WTC11 (cell line): ENCODE results near the gene SRSF2. TPM values are rescaled to one million over a fixed set of nuclear protein-coding genes. Genes with fewer than 3 reads are reported as not detected.
"Not testable (repeated sequence)": the region's sequence is repeated elsewhere in the genome, so short reads cannot be mapped to it uniquely, and the experiment has no call there.

Source experiments
- ATAC-seq: fragments of 200-7000 bp; cut with Tn5 transposase; 2 replicates; pipeline ENCODE4 v1.10.0; 2021; ENCODE audit warnings: mild to moderate bottlenecking, moderate library complexity
- CTCF ChIA-PET: fragments of 300-600 bp; sonication (Branson Sonifier 250); formaldehyde crosslinking; loops from one replicate; lab custom pipeline; 2021; ENCODE audit warnings: antibody characterized with exemption; lab: Charles Lee
- POLR2A ChIA-PET: fragments of 350-600 bp; sonication (Branson Sonifier 250); formaldehyde crosslinking; loops from one replicate; lab custom pipeline; 2021; ENCODE audit warnings: antibody characterized with exemption; lab: Charles Lee
- DNase-seq: peaks from one replicate; pipeline ENCODE4 v3.0.0; 2021; ENCODE audit warnings: low spot score
- H3K27ac Mint-ChIP-seq: 2 replicates; pipeline ENCODE4 v1.8.0; 2021; ENCODE audit warnings: mixed read lengths
- H3K27me3 Mint-ChIP-seq: 2 replicates; pipeline ENCODE4 v1.8.0; 2021; ENCODE audit warnings: low read depth, mild to moderate bottlenecking, moderate library complexity, mixed read lengths
- H3K36me3 Mint-ChIP-seq: 2 replicates; pipeline ENCODE4 v1.8.0; 2021; ENCODE audit warnings: mixed read lengths
- H3K4me1 Mint-ChIP-seq: 2 replicates; pipeline ENCODE4 v1.8.0; 2022; ENCODE audit warnings: mixed read lengths
- H3K4me3 Mint-ChIP-seq: 2 replicates; pipeline ENCODE4 v1.8.0; 2021; ENCODE audit warnings: mild to moderate bottlenecking, moderate library complexity, mixed read lengths
- H3K9me3 Mint-ChIP-seq: 2 replicates; pipeline ENCODE4 v1.8.0; 2021; ENCODE audit warnings: mixed read lengths
- CREB1 ChIP-seq: sonication (generic); formaldehyde crosslinking; IDR thresholded peaks from 2 replicates; pipeline ENCODE4 v1.8.0; 2023; ENCODE audit warnings: mild to moderate bottlenecking, missing genetic modification reagents
- CTCF ChIP-seq: fragments of 200-600 bp; IDR thresholded peaks from 2 replicates; pipeline ENCODE4 v1.8.0; 2022; ENCODE audit warnings: antibody characterized with exemption
- FOXK1 ChIP-seq: sonication (generic); formaldehyde crosslinking; IDR thresholded peaks from 2 replicates; pipeline ENCODE4 v1.8.0; 2022; ENCODE audit warnings: mild to moderate bottlenecking, moderate library complexity, missing genetic modification reagents
- JAZF1 ChIP-seq: fragments of 250-450 bp; sonication (Bioruptor Pico); IDR thresholded peaks from 2 replicates; pipeline ENCODE4 v1.9.0; 2021; ENCODE audit warnings: moderate library complexity, mild to moderate bottlenecking, inconsistent platforms
- NFE2L1 ChIP-seq: sonication (generic); formaldehyde crosslinking; IDR thresholded peaks from 2 replicates; pipeline ENCODE4 v1.8.1; 2023; ENCODE audit warnings: missing genetic modification reagents
- NR2C2 ChIP-seq: sonication (generic); formaldehyde crosslinking; IDR thresholded peaks from 2 replicates; pipeline ENCODE4 v1.8.0; 2022; ENCODE audit warnings: mild to moderate bottlenecking, missing genetic modification reagents
- NR3C1 ChIP-seq: sonication (generic); formaldehyde crosslinking; conservative IDR thresholded peaks from 2 replicates; pipeline ENCODE4 v1.8.1; 2023; ENCODE audit warnings: low read depth, mild to moderate bottlenecking, missing genetic modification reagents
- PREB ChIP-seq: sonication (generic); formaldehyde crosslinking; IDR thresholded peaks from 2 replicates; pipeline ENCODE4 v1.8.1; 2022; ENCODE audit warnings: mild to moderate bottlenecking, missing genetic modification reagents, moderate library complexity, borderline replicate concordance
- TEAD4 ChIP-seq: sonication (generic); formaldehyde crosslinking; IDR thresholded peaks from 2 replicates; pipeline ENCODE4 v1.8.0; 2022; ENCODE audit warnings: mild to moderate bottlenecking, missing genetic modification reagents
- ZNF232 ChIP-seq: sonication (generic); formaldehyde crosslinking; IDR thresholded peaks from 2 replicates; pipeline ENCODE4 v1.8.0; 2022; ENCODE audit warnings: mild to moderate bottlenecking, missing genetic modification reagents
- ZNF416 ChIP-seq: fragments of 250-450 bp; sonication (Bioruptor Pico); IDR thresholded peaks from 2 replicates; pipeline ENCODE4 v1.9.0; 2021; ENCODE audit warnings: mild to moderate bottlenecking, inconsistent platforms
- ZNF512 ChIP-seq: sonication (generic); formaldehyde crosslinking; IDR thresholded peaks from 2 replicates; pipeline ENCODE4 v1.8.1; 2022; ENCODE audit warnings: missing genetic modification reagents, borderline replicate concordance
- total RNA-seq: library from RNA; stranded (reverse); gene quantifications from 3 replicates; pipeline ENCODE4 v1.2.3, GENCODE V29; 2021
- TF ChIP-seq, protein P1 (sequence below): sonication (generic); formaldehyde crosslinking; IDR thresholded peaks from 2 replicates; pipeline ENCODE4 v1.8.0; 2022; ENCODE audit warnings: missing genetic modification reagents
- TF ChIP-seq, protein P2 (sequence below): sonication (generic); formaldehyde crosslinking; IDR thresholded peaks from 2 replicates; pipeline ENCODE4 v1.8.1; 2022; ENCODE audit warnings: mild to moderate bottlenecking, moderate library complexity, missing genetic modification reagents

SRSF2 gene
- total RNA-seq, 1 experiment from 2014 or later: 355 TPM

GRCh38 chr17:76747716-76748363 lies 10.7 kb upstream of the SRSF2 start:
- no peak for ATAC-seq
- POLR2A ChIA-PET: no interaction called here
- H3K27ac Mint-ChIP-seq: no peak overlapping the region
- H3K9me3 Mint-ChIP-seq: no peaks in the 10 kb centered on the region
- TF ChIP-seq, protein P1, sequence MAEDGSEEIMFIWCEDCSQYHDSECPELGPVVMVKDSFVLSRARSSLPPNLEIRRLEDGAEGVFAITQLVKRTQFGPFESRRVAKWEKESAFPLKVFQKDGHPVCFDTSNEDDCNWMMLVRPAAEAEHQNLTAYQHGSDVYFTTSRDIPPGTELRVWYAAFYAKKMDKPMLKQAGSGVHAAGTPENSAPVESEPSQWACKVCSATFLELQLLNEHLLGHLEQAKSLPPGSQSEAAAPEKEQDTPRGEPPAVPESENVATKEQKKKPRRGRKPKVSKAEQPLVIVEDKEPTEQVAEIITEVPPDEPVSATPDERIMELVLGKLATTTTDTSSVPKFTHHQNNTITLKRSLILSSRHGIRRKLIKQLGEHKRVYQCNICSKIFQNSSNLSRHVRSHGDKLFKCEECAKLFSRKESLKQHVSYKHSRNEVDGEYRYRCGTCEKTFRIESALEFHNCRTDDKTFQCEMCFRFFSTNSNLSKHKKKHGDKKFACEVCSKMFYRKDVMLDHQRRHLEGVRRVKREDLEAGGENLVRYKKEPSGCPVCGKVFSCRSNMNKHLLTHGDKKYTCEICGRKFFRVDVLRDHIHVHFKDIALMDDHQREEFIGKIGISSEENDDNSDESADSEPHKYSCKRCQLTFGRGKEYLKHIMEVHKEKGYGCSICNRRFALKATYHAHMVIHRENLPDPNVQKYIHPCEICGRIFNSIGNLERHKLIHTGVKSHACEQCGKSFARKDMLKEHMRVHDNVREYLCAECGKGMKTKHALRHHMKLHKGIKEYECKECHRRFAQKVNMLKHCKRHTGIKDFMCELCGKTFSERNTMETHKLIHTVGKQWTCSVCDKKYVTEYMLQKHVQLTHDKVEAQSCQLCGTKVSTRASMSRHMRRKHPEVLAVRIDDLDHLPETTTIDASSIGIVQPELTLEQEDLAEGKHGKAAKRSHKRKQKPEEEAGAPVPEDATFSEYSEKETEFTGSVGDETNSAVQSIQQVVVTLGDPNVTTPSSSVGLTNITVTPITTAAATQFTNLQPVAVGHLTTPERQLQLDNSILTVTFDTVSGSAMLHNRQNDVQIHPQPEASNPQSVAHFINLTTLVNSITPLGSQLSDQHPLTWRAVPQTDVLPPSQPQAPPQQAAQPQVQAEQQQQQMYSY (CRISPR knock-in tag): no peak
- peaks cover 35% of the 10 kb centered on the region for H3K36me3 Mint-ChIP-seq
- no peak for DNase-seq
- H3K27me3 Mint-ChIP-seq: no peaks in the 10 kb centered on the region
- H3K4me1 Mint-ChIP-seq: no peaks in the 10 kb centered on the region
- CTCF ChIA-PET: no interaction called here
- H3K4me3 Mint-ChIP-seq: no peak overlapping the region

DNA sequence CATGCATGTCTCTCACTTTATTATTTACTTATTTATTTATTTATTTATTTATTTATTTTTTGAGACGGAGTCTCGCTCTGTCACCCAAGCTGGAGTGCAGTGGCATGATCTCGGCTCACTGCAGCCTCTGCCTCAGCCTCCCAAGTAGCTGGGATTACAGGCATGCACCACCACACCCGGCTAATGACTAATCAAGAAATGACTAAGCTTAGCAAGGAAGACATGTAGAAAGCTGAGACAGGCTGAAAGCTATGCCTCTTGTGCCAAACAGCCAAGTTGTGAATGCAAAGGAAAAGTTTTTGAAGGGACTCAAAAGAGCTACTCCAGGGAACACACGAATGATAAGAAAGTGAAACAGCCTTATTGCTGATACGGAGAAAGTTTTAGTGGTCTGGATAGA lies 8.7 kb upstream of the SRSF2 start:
- POLR2A ChIA-PET, H3K27me3 Mint-ChIP-seq, H3K9me3 Mint-ChIP-seq, H3K4me1 Mint-ChIP-seq, H3K4me3 Mint-ChIP-seq, H3K27ac Mint-ChIP-seq, ATAC-seq, DNase-seq: not testable (repeated sequence)
- H3K36me3 Mint-ChIP-seq: peaks cover 40% of the 10 kb centered on the region
- CTCF ChIA-PET: interaction anchor here (0.7 kb wide), 1 partner anchor 64 kb away, joined by 3 read pairs; no protein-coding TSS in a partner anchor

- TF ChIP-seq CTCF (no peak), ZNF416 (CRISPR knock-in tag) (no peak), FOXK1 (no peak)
- TF ChIP-seq, all 79 proteins: peak for 0
- Mint-ChIP-seq H3K4me1 (no peaks in the 10 kb centered on the region), H3K9me3 (no peaks in the 10 kb centered on the region), H3K36me3 (peaks cover 41% of the 10 kb centered on the region), H3K27me3 (no peaks in the 10 kb centered on the region), H3K4me3 (no peak overlapping the region), H3K27ac (no peak overlapping the region)
- ChIA-PET POLR2A (interaction anchor here (0.6 kb wide), 1 partner anchor 42 kb away, joined by 8 read pairs; no protein-coding TSS in a partner anchor), CTCF (no interaction called here)
- no peak for ATAC-seq
- no peak for DNase-seq
These were observed 7.6 kb upstream of the SRSF2 start for GRCh38 chr17:76744747-76745146.

- H3K9me3 Mint-ChIP-seq: no peaks in the 10 kb centered on the region
- H3K4me3 Mint-ChIP-seq: no peak overlapping the region
- DNase-seq (no peak), ATAC-seq (no peak)
- peaks cover 41% of the 10 kb centered on the region for H3K36me3 Mint-ChIP-seq
- TF ChIP-seq TEAD4 (CRISPR knock-in tag) (no peak), NR2C2 (CRISPR knock-in tag) (no peak), ZNF232 (no peak), CREB1 (CRISPR knock-in tag) (no peak), ZNF512 (CRISPR knock-in tag) (no peak), PREB (no peak), NR3C1 (CRISPR knock-in tag) (no peak), NFE2L1 (no peak), JAZF1 (CRISPR knock-in tag) (no peak)
- TF ChIP-seq, protein P2, sequence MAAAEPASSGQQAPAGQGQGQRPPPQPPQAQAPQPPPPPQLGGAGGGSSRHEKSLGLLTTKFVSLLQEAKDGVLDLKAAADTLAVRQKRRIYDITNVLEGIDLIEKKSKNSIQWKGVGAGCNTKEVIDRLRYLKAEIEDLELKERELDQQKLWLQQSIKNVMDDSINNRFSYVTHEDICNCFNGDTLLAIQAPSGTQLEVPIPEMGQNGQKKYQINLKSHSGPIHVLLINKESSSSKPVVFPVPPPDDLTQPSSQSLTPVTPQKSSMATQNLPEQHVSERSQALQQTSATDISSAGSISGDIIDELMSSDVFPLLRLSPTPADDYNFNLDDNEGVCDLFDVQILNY (CRISPR knock-in tag): no peak
- peaks cover 13% of the 10 kb centered on the region for H3K4me1 Mint-ChIP-seq
- no peak overlapping the region for H3K27ac Mint-ChIP-seq
- CTCF ChIA-PET: interaction anchor here (0.7 kb wide), 1 partner anchor 28 kb away, joined by 4 read pairs; no protein-coding TSS in a partner anchor
- POLR2A ChIA-PET: no interaction called here
- no peaks in the 10 kb centered on the region for H3K27me3 Mint-ChIP-seq
These were observed 5.8 kb upstream of the SRSF2 start for GRCh38 chr17:76742958-76743357.
